GM13976 (cell line): ENCODE measurements around the gene MDN1.
"Not testable (repeated sequence)": the region's sequence is repeated elsewhere in the genome, so short reads cannot be mapped to it uniquely, and the experiment has no call there.

ENCODE experiments used
- DNase-seq: peaks from one replicate; pipeline ENCODE4 v3.0.0; 2012; ENCODE audit warnings: low spot score
- CTCF ChIP-seq: IDR thresholded peaks from 2 replicates; pipeline ENCODE4 v1.5.1; 2012; ENCODE audit warnings: borderline replicate concordance, mild to moderate bottlenecking; ENCODE audit not compliant: insufficient read depth; ENCODE audit errors: extremely low read depth, missing control alignments, control extremely low read depth
- in situ Hi-C: fragments of 300-500 bp; cut with MboI; formaldehyde crosslinking; loops from one replicate; pipeline ENCODE4 v1.12.0; 2022; ENCODE audit warnings: low sequenced_read_pairs, mixed read lengths, inconsistent platforms; ENCODE audit not compliant: unreplicated experiment

Gene MDN1

GRCh38 chr6:89818977-89819335 lies 638 bp downstream of the MDN1 start:
- in situ Hi-C loops: no loop called here
- TF ChIP-seq CTCF: no peak
- no peak for DNase-seq

- no peak for TF ChIP-seq CTCF
Observed at GRCh38 chr6:89817481-89817880, 2.1 kb downstream of the MDN1 start.

GRCh38 chr6:89813422-89813821 lies 6.2 kb downstream of the MDN1 start:
- in situ Hi-C loops, DNase-seq: not testable (repeated sequence)

More at GRCh38 chr6:89817481-89817880, 2.1 kb downstream of the MDN1 start:
- DNase-seq: no peak
- in situ Hi-C loops: no loop called here

GRCh38 chr6:89807581-89807980 lies 12.0 kb downstream of the MDN1 start:
- no peak for TF ChIP-seq CTCF
- DNase-seq: no peak
- in situ Hi-C loops: no loop called here

- DNase-seq: no peak
- in situ Hi-C loops: no loop called here
- no peak for TF ChIP-seq CTCF
Observed at GRCh38 chr6:89805814-89806371, 13.7 kb downstream of the MDN1 start.

- in situ Hi-C loops: no loop called here
- TF ChIP-seq CTCF: no peak
- no peak for DNase-seq
Observed at GRCh38 chr6:89803271-89803670, 16.3 kb downstream of the MDN1 start.

- no peak for DNase-seq
- in situ Hi-C loops: no loop called here
- TF ChIP-seq CTCF: no peak
Observed at GRCh38 chr6:89799756-89800155, 19.8 kb downstream of the MDN1 start.
